ENCODE results near the gene PDK1. TPM values are rescaled to one million over a fixed set of nuclear protein-coding genes. Genes with fewer than 3 reads are reported as not detected.

The PDK1 gene
- total RNA-seq, 1 experiment from 2014 or later = 130 TPM

DNA sequence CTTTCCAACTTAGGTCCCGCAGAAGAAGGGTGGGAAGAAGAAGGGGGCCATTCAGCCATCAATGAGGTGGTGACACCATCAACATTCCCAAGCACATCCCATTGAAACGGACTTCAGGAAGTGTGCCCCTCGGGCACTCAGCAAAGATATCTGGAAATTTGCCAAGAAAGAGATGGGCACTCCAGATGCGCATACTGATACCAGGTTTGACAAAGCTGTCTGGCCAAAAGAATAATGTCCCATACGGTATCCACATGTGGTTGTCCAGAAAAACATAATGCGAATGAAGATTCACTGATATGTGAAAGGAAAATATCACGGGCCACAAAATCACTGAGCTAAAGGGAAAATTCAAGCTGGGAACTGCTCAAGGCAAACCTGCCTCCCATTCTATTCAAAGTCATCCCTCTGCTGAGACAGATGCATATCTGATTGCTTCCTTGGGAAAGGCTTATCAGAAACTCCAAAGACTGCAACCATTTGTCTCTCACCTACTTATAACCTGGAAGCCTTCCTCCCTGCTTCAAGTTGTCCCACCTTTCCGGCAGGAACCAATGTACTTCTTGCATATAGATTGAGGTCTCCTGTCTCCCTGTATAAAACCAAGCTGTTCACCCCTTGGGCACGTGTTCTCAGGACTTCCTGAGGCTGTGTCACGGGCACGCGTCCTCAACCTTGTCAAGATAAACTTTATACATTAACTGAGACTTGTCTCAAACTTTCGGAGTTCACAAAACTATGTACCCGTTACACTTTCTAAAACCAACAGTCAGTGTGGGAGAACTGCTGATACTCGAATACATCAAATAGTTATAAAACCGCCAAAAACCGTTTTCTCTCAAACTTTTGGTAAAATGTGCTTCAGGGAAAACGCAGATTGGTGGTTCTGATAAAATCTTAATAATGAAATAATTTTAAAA, 1.3 kb upstream of the PDK1 start:
- Histone ChIP-seq H3K9ac (ENCODE audit: low read length) (peak overlapping the region; percentile 83), H3K4me2 (ENCODE audit: low read depth, low read length, poor library complexity, severe bottlenecking) (peak overlapping the region; percentile 89), H3K4me3 (ENCODE audit: low read length) (peak overlapping the region; percentile 83), H4K20me1 (ENCODE audit: insufficient read depth, low read depth, low read length) (no peaks in the 10 kb centered on the region), H3K36me3 (ENCODE audit: insufficient read depth, low read length) (peaks cover 13% of the 10 kb centered on the region), H3K9me2 (replicated peaks; ENCODE audit: insufficient read depth, low read length) (no peaks in the 10 kb centered on the region), H3K9me3 (ENCODE audit: low read length) (no peaks in the 10 kb centered on the region), H3K27me3 (ENCODE audit: low read length) (no peaks in the 10 kb centered on the region), H3K79me2 (ENCODE audit: low read length) (peaks cover 93% of the 10 kb centered on the region), H2AFZ (ENCODE audit: low read length) (peak overlapping the region; percentile 76), H3K27ac (ENCODE audit: low read length) (peak overlapping the region; percentile 68), H3K4me1 (ENCODE audit: low read length) (peaks cover 33% of the 10 kb centered on the region)
- peak; percentile 80 for DNase-seq

DNA sequence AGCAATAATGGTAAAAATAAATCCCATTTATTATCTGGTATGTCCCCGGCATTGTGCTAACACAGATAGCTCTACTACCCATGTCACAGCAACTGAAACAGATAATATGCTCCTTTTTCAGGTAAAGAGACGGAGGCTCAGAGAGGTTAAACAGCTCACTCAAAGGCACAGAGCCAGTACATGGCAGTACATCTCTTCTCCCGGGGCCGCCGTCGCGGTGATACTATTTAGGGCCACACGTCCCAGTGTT, 693 bp upstream of the PDK1 start:
- peak overlapping the region; percentile 83 for H3K4me3 ChIP-seq (ENCODE audit: low read length)
- peak overlapping the region; percentile 83 for H3K9ac ChIP-seq (ENCODE audit: low read length)
- H3K9me3 ChIP-seq (ENCODE audit: low read length) = no peaks in the 10 kb centered on the region
- peak overlapping the region; percentile 89 for H3K4me2 ChIP-seq (ENCODE audit: low read depth, low read length, poor library complexity, severe bottlenecking)
- peaks cover 9% of the 10 kb centered on the region for H3K36me3 ChIP-seq (ENCODE audit: insufficient read depth, low read length)
- H2AFZ ChIP-seq (ENCODE audit: low read length) = peak overlapping the region; percentile 76
- no peaks in the 10 kb centered on the region for H4K20me1 ChIP-seq (ENCODE audit: insufficient read depth, low read depth, low read length)
- no peaks in the 10 kb centered on the region for H3K27me3 ChIP-seq (ENCODE audit: low read length)
- no peak for DNase-seq
- H3K9me2 ChIP-seq (replicated peaks; ENCODE audit: insufficient read depth, low read length) = no peaks in the 10 kb centered on the region
- peaks cover 91% of the 10 kb centered on the region for H3K79me2 ChIP-seq (ENCODE audit: low read length)
- H3K4me1 ChIP-seq (ENCODE audit: low read length) = peaks cover 33% of the 10 kb centered on the region
- peak overlapping the region; percentile 68 for H3K27ac ChIP-seq (ENCODE audit: low read length)

DNA sequence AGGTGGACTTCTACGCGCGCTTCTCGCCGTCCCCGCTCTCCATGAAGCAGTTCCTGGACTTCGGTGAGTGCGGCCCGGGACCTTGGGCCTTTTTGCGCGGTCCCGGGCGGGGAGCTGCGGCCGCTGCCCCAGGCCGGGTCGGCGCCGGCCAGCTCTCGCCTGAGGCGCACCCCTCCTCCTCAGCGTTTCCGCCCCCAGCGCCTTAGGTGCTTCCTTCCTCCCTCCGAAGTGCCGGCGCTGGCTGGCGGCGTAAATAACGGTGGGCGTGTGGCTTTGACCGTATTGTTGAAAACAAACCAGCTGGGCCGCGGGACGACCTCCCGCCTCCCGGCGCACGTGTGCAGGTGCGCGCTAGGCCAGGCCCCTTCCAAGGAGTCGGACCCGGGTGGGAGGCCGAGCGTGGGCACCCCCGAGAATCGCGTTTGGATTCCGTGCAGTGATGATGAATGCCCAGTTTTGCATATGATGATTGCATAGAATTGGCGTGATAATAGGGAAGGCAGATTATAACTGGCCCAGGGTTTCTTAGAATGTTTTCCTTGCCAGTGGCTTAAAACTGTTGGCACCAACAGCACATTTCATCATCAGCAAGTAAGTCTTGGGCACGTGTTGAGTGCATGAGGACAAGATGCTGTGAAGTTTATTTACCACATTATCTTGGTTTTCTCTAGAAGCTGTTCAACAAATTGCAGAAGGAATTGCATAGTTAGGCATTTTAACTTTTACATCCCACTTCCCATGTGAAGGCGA, 569 bp downstream of the PDK1 start:
- Histone ChIP-seq H3K4me3 (ENCODE audit: low read length) (peak overlapping the region; percentile 83), H3K9ac (ENCODE audit: low read length) (peak overlapping the region; percentile 87), H3K79me2 (ENCODE audit: low read length) (peaks cover 91% of the 10 kb centered on the region), H3K4me2 (ENCODE audit: low read depth, low read length, poor library complexity, severe bottlenecking) (peak overlapping the region; percentile 89), H3K27me3 (ENCODE audit: low read length) (no peaks in the 10 kb centered on the region), H2AFZ (ENCODE audit: low read length) (peak overlapping the region; percentile 87; the same call in 1 of the 2 replicates), H3K9me3 (ENCODE audit: low read length) (no peaks in the 10 kb centered on the region), H3K4me1 (ENCODE audit: low read length) (peaks cover 33% of the 10 kb centered on the region), H3K36me3 (ENCODE audit: insufficient read depth, low read length) (peaks cover 18% of the 10 kb centered on the region), H4K20me1 (ENCODE audit: insufficient read depth, low read depth, low read length) (no peaks in the 10 kb centered on the region), H3K27ac (ENCODE audit: low read length) (peak overlapping the region; percentile 65), H3K9me2 (replicated peaks; ENCODE audit: insufficient read depth, low read length) (no peaks in the 10 kb centered on the region)
- DNase-seq = peak; percentile 92

DNA sequence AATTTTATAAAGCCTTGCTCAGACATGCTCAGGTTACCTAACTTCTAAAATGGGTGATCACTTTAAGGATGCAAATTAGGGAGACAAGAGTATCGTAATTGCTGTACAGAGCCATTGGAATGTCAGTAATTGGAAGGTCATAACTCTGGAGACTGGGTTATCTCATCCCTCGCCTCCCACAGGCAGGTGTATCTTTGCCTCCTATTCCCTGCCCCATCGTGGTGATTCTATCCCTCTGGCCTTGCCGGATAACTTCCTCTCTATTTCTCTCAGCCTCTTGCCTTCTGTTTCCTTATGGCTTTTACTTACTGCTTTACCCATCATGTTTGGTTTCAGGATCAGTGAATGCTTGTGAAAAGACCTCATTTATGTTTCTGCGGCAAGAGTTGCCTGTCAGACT, 2.5 kb downstream of the PDK1 start:
- no peak overlapping the region for H3K27ac ChIP-seq (ENCODE audit: low read length)

DNA sequence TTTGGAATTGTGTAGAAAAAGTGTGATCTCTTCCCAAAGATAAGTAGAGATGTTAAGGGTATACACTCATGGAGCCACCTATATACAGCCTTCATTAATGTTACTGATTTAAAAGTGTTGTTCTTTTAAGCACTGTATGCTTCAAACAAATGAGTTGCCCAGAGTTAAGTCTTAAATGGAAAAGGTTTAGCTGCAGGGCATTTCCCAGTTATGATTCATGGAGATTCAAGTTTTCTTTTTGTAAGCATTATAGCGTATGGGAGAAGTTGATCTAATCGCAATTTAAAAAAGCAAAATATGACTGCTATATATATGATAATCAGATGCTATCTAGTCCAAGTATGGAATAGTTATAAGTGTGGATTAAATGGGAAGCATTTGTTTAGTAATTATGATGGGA, 4.8 kb downstream of the PDK1 start:
- H3K27ac ChIP-seq (ENCODE audit: low read length) = no peak overlapping the region
- H3K9ac ChIP-seq (ENCODE audit: low read length) = no peak overlapping the region
- H3K79me2 ChIP-seq (ENCODE audit: low read length) = peaks cover 89% of the 10 kb centered on the region
- no peak for DNase-seq
- H3K4me3 ChIP-seq (ENCODE audit: low read length) = no peak overlapping the region
- H2AFZ ChIP-seq (ENCODE audit: low read length) = no peak overlapping the region
- H3K4me2 ChIP-seq (ENCODE audit: low read depth, low read length, poor library complexity, severe bottlenecking) = no peak overlapping the region
- H4K20me1 ChIP-seq (ENCODE audit: insufficient read depth, low read depth, low read length) = no peaks in the 10 kb centered on the region
- H3K9me3 ChIP-seq (ENCODE audit: low read length) = no peaks in the 10 kb centered on the region
- no peaks in the 10 kb centered on the region for H3K27me3 ChIP-seq (ENCODE audit: low read length)
- H3K9me2 ChIP-seq (replicated peaks; ENCODE audit: insufficient read depth, low read length) = no peaks in the 10 kb centered on the region
- H3K36me3 ChIP-seq (ENCODE audit: insufficient read depth, low read length) = peaks cover 46% of the 10 kb centered on the region
- H3K4me1 ChIP-seq (ENCODE audit: low read length) = peaks cover 17% of the 10 kb centered on the region

More for the DNA sequence above, 2.5 kb downstream of the PDK1 start:
- Histone ChIP-seq H3K79me2 (ENCODE audit: low read length) (peaks cover 92% of the 10 kb centered on the region), H3K27me3 (ENCODE audit: low read length) (no peaks in the 10 kb centered on the region), H3K9me3 (ENCODE audit: low read length) (no peaks in the 10 kb centered on the region), H3K4me2 (ENCODE audit: low read depth, low read length, poor library complexity, severe bottlenecking) (peak overlapping the region; percentile 89), H3K9me2 (replicated peaks; ENCODE audit: insufficient read depth, low read length) (no peaks in the 10 kb centered on the region), H2AFZ (ENCODE audit: low read length) (no peak overlapping the region), H4K20me1 (ENCODE audit: insufficient read depth, low read depth, low read length) (no peaks in the 10 kb centered on the region), H3K36me3 (ENCODE audit: insufficient read depth, low read length) (peaks cover 31% of the 10 kb centered on the region), H3K4me1 (ENCODE audit: low read length) (peaks cover 33% of the 10 kb centered on the region), H3K9ac (ENCODE audit: low read length) (no peak overlapping the region), H3K4me3 (ENCODE audit: low read length) (peak overlapping the region; percentile 83; the same call in 1 of the 2 replicates)
- no peak for DNase-seq

DNA sequence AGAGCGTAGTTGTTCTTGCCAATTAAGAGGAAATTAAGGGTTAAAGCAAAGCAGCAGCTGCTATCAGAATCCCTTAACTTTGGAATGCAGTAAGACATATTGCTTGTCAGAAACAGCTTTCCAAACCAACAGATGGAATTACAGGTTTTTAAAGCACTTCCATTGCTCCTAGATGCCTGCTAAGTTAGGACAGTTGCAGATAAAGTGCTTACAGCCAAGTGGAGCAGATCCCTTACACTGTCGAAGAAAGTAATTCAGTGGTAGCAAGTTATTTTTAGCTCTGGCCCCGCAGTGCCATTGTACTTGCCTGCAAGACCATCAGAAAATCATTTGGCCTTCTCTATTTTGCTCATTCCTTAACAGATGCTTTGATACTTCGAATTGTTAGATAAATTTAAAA, 5.4 kb downstream of the PDK1 start:
- Histone ChIP-seq H3K36me3 (ENCODE audit: insufficient read depth, low read length) (peaks cover 52% of the 10 kb centered on the region), H2AFZ (ENCODE audit: low read length) (no peak overlapping the region), H4K20me1 (ENCODE audit: insufficient read depth, low read depth, low read length) (no peaks in the 10 kb centered on the region), H3K4me2 (ENCODE audit: low read depth, low read length, poor library complexity, severe bottlenecking) (no peak overlapping the region), H3K4me3 (ENCODE audit: low read length) (no peak overlapping the region), H3K27ac (ENCODE audit: low read length) (no peak overlapping the region), H3K79me2 (ENCODE audit: low read length) (peaks cover 90% of the 10 kb centered on the region), H3K27me3 (ENCODE audit: low read length) (no peaks in the 10 kb centered on the region), H3K4me1 (ENCODE audit: low read length) (peaks cover 17% of the 10 kb centered on the region), H3K9ac (ENCODE audit: low read length) (no peak overlapping the region), H3K9me3 (ENCODE audit: low read length) (no peaks in the 10 kb centered on the region), H3K9me2 (replicated peaks; ENCODE audit: insufficient read depth, low read length) (no peaks in the 10 kb centered on the region)
- DNase-seq = no peak

DNA sequence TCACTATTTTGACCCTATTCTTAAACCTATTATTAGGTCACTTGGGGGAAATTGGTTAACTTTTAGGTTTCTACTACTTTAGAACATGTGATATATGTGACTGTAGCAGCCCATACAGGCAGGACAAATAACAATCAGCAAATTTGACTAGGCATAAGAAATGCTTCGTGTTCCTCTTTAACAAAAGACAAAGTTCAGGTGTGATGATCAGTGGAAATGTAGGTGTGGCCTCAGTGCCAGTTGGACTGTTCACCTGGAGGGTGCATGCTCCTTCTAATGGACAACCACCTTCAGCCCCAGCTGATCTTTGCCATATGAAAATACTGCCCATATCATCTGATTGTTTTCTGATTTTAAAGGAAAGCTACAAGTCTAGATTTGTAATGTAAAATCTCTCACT, 6.4 kb downstream of the PDK1 start:
- no peaks in the 10 kb centered on the region for H4K20me1 ChIP-seq (ENCODE audit: insufficient read depth, low read depth, low read length)
- no peaks in the 10 kb centered on the region for H3K9me3 ChIP-seq (ENCODE audit: low read length)
- no peak overlapping the region for H3K9ac ChIP-seq (ENCODE audit: low read length)
- H3K79me2 ChIP-seq (ENCODE audit: low read length) = peaks cover 89% of the 10 kb centered on the region
- H3K9me2 ChIP-seq (replicated peaks; ENCODE audit: insufficient read depth, low read length) = no peaks in the 10 kb centered on the region
- no peak overlapping the region for H2AFZ ChIP-seq (ENCODE audit: low read length)
- no peak for DNase-seq
- H3K27me3 ChIP-seq (ENCODE audit: low read length) = no peaks in the 10 kb centered on the region
- no peak overlapping the region for H3K27ac ChIP-seq (ENCODE audit: low read length)
- H3K4me1 ChIP-seq (ENCODE audit: low read length) = peaks cover 14% of the 10 kb centered on the region
- peaks cover 62% of the 10 kb centered on the region for H3K36me3 ChIP-seq (ENCODE audit: insufficient read depth, low read length)
- no peak overlapping the region for H3K4me3 ChIP-seq (ENCODE audit: low read length)
- H3K4me2 ChIP-seq (ENCODE audit: low read depth, low read length, poor library complexity, severe bottlenecking) = no peak overlapping the region

DNA sequence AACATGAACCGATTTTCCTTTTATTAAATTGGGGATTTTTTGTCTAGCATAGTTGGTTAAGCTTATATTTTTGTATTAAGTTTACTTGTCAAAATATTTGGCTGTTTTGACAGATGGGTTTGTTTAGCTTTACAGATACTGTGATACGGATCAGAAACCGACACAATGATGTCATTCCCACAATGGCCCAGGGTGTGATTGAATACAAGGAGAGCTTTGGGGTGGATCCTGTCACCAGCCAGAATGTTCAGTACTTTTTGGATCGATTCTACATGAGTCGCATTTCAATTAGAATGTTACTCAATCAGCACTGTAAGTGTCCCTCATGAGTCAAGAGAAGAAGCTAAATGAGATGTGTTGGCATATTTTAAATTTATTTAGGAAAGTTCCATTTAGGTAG, 8.5 kb downstream of the PDK1 start:
- Histone ChIP-seq H3K79me2 (ENCODE audit: low read length) (peaks cover 86% of the 10 kb centered on the region), H3K9me2 (replicated peaks; ENCODE audit: insufficient read depth, low read length) (no peaks in the 10 kb centered on the region), H3K27ac (ENCODE audit: low read length) (no peak overlapping the region), H3K9me3 (ENCODE audit: low read length) (no peaks in the 10 kb centered on the region), H3K9ac (ENCODE audit: low read length) (no peak overlapping the region), H3K36me3 (ENCODE audit: insufficient read depth, low read length) (peaks cover 81% of the 10 kb centered on the region), H3K27me3 (ENCODE audit: low read length) (no peaks in the 10 kb centered on the region), H2AFZ (ENCODE audit: low read length) (no peak overlapping the region), H3K4me1 (ENCODE audit: low read length) (no peaks in the 10 kb centered on the region), H3K4me3 (ENCODE audit: low read length) (no peak overlapping the region), H3K4me2 (ENCODE audit: low read depth, low read length, poor library complexity, severe bottlenecking) (no peak overlapping the region), H4K20me1 (ENCODE audit: insufficient read depth, low read depth, low read length) (no peaks in the 10 kb centered on the region)
- DNase-seq = no peak
